ENCODE measurements around the gene RBKS. TPM values are rescaled to one million over a fixed set of nuclear protein-coding genes. Genes with fewer than 3 reads are reported as not detected.

The RBKS gene
- total RNA-seq, 2 donors from 2014 or later: 1.5 TPM

DNA sequence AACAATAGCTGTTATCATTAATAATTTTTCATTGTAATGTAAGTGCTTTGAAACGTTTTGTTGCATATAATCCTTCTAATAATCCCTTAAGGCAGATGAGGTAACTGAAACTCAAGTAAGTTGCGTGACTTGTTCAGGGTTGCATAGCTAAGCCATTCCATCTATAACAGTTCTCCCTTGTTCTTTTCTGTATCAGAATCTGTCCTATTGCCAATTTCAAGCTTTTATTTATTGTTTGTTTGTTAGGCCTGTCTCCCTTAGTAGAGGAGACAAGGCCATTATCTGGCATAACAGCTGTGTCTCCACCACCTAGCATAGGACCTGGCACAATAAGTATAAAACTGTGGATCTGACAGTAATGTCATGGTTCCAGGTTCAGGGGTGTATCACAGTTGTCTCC, 19.7 kb upstream of the RBKS start:
- no peak for DNase-seq (ENCODE audit: low spot score)
- intact Hi-C loops (cut with DNase I): no loop called here

- no peak for DNase-seq (ENCODE audit: low spot score)
- intact Hi-C loops (cut with DNase I): no loop called here
These were observed 17.4 kb upstream of the RBKS start for GRCh38 chr2:27907547-27907946.

- DNase-seq (ENCODE audit: low spot score): no peak
- intact Hi-C loops (cut with DNase I): no loop called here
These were observed 15.9 kb upstream of the RBKS start for GRCh38 chr2:27906074-27906473.

GRCh38 chr2:27904405-27904665, 14.1 kb upstream of the RBKS start:
- no peak for DNase-seq (ENCODE audit: low spot score)

GRCh38 chr2:27903649-27904404, 13.6 kb upstream of the RBKS start:
- intact Hi-C loops (cut with DNase I): no loop called here
- DNase-seq (ENCODE audit: low spot score): no peak

More at GRCh38 chr2:27904405-27904665, 14.1 kb upstream of the RBKS start:
- intact Hi-C loops (cut with DNase I): no loop called here

GRCh38 chr2:27903018-27903417, 12.8 kb upstream of the RBKS start:
- no peak for DNase-seq (ENCODE audit: low spot score)
- intact Hi-C loops (cut with DNase I): no loop called here

DNA sequence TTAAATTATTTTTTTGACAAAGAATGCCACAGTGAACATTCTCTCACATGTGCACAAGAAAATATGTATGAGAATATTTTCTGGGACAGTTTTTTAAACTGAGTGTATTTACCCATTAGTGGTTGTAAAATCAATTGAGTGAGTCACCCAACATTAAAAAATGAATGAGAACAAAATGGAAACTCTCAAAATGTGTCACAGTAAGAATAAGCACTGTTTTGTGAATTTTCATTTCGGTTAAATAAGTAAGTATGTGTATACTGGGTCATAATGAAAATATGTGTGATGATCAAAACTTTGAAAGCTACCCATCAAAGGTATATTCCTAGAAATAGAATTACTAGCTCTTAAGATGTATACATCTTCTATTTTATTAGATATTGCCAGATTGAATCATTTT, 11.9 kb upstream of the RBKS start:
- intact Hi-C loops (cut with DNase I): no loop called here

GRCh38 chr2:27901234-27901633, 11.0 kb upstream of the RBKS start:
- DNase-seq (ENCODE audit: low spot score): no peak
- intact Hi-C loops (cut with DNase I): no loop called here

More for the DNA sequence above, 11.9 kb upstream of the RBKS start:
- no peak for DNase-seq (ENCODE audit: low spot score)

DNA sequence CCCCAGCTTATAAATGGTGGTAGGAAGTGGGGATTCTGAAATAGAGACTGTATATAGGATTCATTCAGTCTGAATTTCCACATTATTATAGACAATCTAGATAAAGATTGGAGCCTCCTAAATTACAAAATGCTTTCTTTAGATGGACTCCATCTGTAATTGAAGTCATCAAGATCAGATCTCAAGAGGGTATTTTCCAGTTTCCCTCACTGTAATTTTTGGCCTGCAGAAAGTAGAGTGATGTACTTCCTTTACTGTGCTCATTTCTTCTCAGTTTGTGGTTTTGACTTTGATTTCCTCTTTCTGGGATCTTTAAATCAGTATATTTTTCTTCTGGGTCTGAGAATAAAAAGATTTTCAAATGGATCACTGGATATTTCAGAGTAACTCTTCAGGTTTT, 7.5 kb upstream of the RBKS start:
- no peak for DNase-seq (ENCODE audit: low spot score)
- intact Hi-C loops (cut with DNase I): loop anchor here in 1 of 2 donors (10.0 kb wide), 1 partner anchor 497 kb away; the partner anchor contains the start of gene FOSL2

DNA sequence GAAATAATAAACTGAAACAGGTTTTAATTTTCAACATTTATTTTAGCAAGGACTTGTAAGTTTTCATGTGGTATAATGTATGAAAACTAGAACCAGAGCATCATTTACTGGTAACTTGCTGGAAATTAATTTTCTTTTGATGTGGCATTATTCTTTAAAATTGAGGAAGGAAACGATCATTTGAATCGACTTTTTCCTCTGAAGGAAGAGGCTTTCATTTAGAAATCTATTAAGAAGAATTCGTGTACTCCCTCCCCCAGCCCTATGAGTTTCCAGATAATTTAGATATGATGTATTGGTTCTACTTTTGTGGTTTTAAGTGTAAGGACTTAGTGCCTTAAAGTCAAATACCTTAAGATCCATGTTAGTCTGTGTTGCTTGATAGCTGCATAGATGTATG, 2.8 kb upstream of the RBKS start:
- DNase-seq (ENCODE audit: low spot score): no peak
- intact Hi-C loops (cut with DNase I): loop anchor here in 1 of 2 donors (10.0 kb wide), 1 partner anchor 502 kb away; the partner anchor contains the start of gene FOSL2

DNA sequence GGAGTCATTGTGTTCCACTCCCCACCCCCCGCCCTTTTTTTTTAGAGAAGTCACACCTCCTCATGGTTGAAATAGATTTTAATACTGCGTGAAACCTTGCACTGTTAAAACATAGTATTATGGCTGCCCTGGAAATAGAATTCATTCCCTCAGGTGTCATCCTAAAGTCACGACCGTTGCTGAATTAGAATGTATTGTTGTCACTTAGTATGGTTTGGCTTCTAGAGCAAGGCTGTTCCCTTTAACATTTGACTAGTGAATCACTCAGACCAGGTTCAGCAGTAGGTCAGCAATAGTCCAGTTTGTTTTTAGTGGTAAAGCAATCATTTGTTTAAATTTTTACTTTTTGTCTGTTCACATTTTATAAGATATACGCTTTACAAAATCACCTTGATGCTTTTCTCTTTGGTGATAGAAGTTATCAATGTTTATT, 1.5 kb upstream of the RBKS start:
- intact Hi-C loops (cut with DNase I): loop anchor here in 1 of 2 donors (10.0 kb wide), 1 partner anchor 503 kb away; the partner anchor contains the start of gene FOSL2
- DNase-seq (ENCODE audit: low spot score): no peak

DNA sequence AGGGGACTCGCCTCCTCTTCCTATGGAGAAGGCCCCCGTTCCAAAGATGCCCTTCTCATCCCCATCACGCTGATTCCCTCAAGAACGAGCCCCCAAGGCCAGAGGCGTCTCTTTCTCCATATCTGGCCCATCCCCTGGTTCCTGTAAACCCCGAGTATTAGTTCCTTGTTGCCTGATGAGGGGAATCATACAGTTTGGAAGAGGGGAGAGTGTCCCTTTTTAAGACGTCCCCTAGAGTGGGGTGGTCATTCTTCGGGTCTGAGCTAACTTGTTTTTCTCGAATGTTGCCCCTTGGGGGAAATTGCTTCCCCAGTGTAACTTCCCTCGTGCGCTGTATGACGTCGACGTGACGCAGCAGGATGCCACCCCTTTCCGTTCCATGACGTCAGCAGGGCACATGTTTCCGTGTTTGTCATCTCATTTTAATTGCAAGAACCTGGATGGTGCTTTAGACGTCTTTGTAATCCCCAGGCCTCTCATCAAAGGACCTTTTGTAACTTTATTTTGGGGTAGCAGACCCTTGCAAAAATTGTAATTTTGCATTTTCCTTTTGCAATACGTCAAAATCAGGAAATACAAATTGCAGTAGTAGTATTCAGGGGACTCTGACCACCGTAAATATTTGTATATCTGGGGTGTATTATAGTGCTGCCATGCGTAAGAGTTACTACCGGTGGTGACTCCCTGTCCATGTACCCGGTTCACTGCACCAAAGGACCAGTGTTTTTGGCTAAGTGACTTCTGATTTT, 911 bp upstream of the RBKS start:
- intact Hi-C loops (cut with DNase I): loop anchor here in 1 of 2 donors (10.0 kb wide), 1 partner anchor 504 kb away; the partner anchor contains the start of gene FOSL2
- DNase-seq (ENCODE audit: low spot score): peak; percentile 97

GRCh38 chr2:27889774-27890145, 427 bp downstream of the RBKS start:
- DNase-seq (ENCODE audit: low spot score): no peak
- intact Hi-C loops (cut with DNase I): loop anchor here (5.0 to 10.0 kb wide), 4 partner anchors 85 to 508 kb away; partner anchors contain the start of gene FOSL2 (in 1 of the 2)

- DNase-seq (ENCODE audit: low spot score): no peak
- intact Hi-C loops (cut with DNase I): loop anchor here in 1 of 2 donors (5.0 to 10.0 kb wide), 3 partner anchors 84 to 509 kb away; no protein-coding TSS in a partner anchor
These were observed 1.4 kb downstream of the RBKS start for GRCh38 chr2:27888790-27889189.

GRCh38 chr2:27887830-27888229, 2.4 kb downstream of the RBKS start:
- intact Hi-C loops (cut with DNase I): loop anchor here in 1 of 2 donors (5.0 to 10.0 kb wide), 3 partner anchors 83 to 509 kb away; no protein-coding TSS in a partner anchor
- DNase-seq (ENCODE audit: low spot score): no peak

GRCh38 chr2:27887111-27887510, 3.1 kb downstream of the RBKS start:
- DNase-seq (ENCODE audit: low spot score): no peak
- intact Hi-C loops (cut with DNase I): loop anchor here in 1 of 2 donors (5.0 to 10.0 kb wide), 3 partner anchors 82 to 510 kb away; no protein-coding TSS in a partner anchor

GRCh38 chr2:27886322-27886721, 3.9 kb downstream of the RBKS start:
- intact Hi-C loops (cut with DNase I): loop anchor here in 1 of 2 donors (5.0 to 10.0 kb wide), 3 partner anchors 82 to 511 kb away; no protein-coding TSS in a partner anchor
- no peak for DNase-seq (ENCODE audit: low spot score)

DNA sequence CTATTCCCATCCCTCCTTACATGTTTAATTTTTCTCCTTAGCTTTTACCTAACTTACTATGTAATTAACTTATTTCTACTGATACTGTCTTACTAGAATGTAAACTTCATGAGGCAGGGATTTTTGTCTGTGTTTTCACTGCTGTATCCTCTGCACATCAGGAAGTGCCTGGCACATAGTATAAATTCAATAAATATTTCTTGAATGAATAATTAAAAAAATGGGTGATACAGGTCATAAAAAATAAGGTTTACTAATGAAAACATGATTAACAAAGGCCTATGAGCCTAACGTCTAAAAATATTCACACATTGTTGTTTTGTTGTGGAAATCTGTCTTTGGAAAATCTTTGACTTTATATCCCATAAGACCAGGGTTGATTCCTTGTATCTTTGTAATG, 4.5 kb downstream of the RBKS start:
- no peak for DNase-seq (ENCODE audit: low spot score)
- intact Hi-C loops (cut with DNase I): loop anchor here in 1 of 2 donors (5.0 to 10.0 kb wide), 3 partner anchors 81 to 512 kb away; no protein-coding TSS in a partner anchor

DNA sequence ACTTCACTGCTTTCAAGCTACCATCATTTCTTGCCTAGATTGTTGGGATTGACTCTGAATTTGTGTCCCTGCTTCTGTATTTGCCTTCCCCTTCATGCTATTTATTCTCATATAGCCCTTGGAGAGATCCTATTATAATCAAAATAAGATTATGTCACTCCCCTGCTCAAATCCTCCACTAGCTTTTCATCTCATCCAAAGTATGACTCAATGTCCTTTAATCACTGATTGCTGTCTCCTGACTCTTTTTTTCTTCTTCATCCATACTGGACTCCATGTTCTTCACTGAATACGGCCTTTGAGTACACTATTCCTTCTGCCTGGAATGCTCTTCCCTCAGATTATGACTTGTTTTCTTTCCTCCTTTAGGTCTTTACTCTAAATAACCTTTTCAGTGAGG, 5.0 kb downstream of the RBKS start:
- intact Hi-C loops (cut with DNase I): loop anchor here in 1 of 2 donors (5.0 to 10.0 kb wide), 3 partner anchors 80 to 512 kb away; no protein-coding TSS in a partner anchor
- DNase-seq (ENCODE audit: low spot score): no peak

DNA sequence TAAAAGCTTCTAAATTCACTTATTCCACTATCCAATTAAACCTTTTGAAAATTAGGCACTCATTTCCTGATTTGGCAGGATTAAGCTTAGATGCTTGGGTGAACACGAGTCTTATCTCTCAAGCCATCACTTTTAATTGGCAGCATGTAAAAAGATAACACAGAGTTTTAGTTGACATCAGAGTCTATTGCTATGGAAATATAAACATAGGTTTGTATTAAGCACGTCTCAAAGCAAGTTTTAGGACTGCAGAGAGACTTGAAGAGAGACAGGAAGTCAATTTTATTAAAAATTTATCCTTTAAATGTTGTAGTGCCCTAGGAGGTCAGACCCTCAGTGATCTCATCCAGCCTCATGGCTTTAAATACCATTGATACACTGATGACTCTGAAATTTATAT, 5.6 kb downstream of the RBKS start:
- DNase-seq (ENCODE audit: low spot score): no peak
- intact Hi-C loops (cut with DNase I): loop anchor here in 1 of 2 donors (10.0 kb wide), 2 partner anchors 80 to 180 kb away; no protein-coding TSS in a partner anchor

Data from posterior vena cava (tissue), 2 donors.